ENCODE data around the gene KDM4B. TPM values are rescaled to one million over a fixed set of nuclear protein-coding genes. Genes with fewer than 3 reads are reported as not detected.

Gene KDM4B
- total RNA-seq, 1 experiment from 2014 or later: 16.4 TPM

DNA sequence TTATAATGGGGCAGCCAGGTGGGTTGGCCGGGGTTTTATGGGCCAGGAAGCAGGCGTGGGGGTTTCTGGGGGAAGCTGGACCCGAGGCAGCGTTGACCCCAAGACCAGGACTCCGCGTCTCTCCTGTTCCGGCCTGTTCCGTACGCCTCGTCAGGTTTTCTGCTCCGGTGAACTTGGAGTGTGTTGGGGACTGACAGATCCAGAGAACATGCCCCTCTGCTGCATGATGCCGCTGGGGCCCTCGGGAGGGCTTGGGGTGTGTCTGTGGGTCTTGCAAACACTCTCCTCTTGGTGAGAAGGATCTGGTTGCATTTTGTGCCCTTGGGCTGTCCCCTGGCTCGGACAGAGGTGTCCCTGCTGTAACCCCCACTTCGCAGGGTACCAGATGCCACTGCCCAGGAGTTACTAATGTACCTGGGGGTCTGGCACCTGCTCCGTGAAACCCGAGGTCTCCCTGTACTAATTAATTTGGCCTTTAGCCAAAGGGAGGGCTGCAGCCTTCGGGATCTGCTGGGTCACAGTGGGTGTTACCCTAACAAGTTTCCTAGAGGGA is 15.6 kb downstream of the KDM4B start:
- no peak for DNase-seq (ENCODE audit: low spot score)

DNA sequence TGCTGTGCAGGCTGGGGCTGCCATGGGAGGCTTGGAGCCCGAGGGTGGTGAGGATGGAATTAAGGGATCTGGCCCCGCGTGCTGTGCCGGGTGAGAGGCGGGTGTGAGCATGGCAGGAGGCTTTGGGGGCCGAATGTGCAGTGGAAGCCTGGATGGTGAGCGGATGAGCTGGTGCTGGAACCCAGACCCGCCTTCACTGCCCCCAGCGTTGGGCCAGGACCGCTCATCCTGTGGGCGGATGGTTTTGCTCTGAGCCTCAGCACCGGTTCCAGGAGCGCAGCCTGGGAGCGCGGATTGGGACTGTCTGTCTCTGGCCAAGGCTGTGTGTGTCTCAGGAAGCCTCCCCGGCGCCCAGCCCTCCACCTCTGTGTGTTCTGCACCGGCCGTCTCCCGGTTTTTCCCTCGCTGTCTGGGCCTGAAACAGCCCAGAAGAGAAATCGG is 16.7 kb downstream of the KDM4B start:
- DNase-seq (ENCODE audit: low spot score): no peak

DNA sequence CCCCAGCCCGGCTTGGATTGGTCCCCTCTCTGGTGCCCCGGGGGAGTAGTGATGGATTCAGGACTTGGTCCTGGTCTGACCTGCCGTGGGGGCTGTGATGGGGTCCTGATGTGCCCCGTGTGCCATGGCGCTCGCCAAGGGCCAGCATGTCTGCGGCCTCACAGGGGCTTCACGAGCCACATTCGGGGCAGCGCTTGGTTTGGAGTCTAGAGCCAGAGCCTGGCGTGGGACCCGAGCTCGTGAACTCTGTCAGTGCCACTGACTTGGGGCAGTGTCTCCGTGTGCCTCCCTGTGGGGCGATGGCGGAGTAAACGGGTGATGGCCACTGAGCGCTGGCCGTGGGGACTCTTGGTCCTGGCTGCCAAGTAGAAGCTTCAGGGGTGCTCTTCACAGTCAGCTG is 17.1 kb downstream of the KDM4B start:
- no peak for DNase-seq (ENCODE audit: low spot score)

DNA sequence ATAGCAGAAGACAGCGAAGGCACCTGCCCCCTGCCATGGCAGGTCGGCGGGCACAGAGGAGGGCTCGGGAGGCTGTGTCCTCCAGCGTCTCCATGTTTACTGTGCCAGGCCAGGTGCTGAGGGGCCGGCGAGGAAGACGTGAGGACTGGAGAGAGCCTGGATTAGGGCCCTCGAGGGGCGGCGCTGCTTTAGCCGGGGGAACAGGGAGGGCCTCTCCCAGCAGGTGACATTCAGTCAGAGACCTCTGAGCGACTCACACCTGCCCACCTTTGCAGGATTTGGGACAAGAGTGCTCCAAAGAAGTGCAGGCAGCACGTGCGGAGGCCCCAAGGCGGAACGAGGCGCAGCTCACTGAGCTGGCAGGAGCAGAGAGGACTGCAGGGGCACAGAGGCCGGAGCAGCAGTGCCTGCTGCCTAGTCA is 17.6 kb downstream of the KDM4B start:
- no peak for DNase-seq (ENCODE audit: low spot score)

DNA sequence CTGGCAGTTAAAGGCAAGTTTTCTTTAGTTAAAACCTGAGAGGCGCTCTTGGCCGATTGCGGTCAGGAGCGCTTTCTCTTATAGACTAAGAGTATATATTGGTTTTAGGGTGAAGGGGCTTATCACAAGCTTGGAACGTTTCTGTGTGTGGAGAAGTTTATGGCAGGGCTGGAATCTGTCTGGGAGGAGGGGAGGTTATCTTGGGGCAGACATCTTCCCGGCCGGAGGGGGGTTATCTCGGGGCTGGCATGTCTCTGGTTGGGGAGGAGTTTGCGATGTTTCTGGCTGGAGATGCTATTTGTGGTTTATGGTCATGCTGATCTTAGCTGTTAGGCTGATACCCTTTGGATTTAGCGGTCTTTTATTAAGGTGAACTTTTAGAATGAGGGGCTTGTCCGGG is 18.3 kb downstream of the KDM4B start:
- peak; percentile 54 for DNase-seq (ENCODE audit: low spot score)

DNA sequence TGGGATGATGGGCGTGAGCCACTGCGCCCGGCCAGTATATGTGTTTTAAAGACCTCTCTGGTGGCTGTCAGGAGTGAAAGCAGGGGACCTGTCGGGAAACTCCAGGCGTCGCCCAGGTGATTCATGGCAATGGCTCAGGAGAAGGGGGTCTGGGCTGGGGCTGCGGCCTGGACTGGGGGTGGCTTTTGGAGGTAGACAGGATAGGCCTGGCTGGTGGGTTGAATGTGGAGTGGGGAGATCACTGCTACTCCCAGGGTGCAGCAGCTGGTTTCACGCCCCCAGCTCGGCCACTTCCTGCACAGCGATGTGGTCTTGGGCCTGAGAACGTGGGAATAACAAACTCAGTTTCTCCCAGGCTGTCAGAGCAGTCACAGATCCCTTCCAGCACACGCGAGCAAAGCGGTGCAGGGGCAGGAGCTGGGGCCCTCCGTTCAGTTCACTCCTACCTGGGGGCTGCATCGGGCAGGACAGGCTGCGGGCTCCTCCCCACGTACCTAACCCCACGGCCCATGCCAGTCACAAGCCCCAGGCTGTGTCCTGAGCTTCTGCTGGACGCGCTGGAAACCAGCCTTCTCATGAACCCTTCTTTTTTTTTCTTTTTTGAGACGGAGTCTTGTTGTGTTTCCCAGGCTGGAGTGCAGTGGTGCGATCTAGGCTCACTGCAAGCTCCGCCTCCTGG is 18.9 kb downstream of the KDM4B start:
- DNase-seq (ENCODE audit: low spot score): no peak

DNA sequence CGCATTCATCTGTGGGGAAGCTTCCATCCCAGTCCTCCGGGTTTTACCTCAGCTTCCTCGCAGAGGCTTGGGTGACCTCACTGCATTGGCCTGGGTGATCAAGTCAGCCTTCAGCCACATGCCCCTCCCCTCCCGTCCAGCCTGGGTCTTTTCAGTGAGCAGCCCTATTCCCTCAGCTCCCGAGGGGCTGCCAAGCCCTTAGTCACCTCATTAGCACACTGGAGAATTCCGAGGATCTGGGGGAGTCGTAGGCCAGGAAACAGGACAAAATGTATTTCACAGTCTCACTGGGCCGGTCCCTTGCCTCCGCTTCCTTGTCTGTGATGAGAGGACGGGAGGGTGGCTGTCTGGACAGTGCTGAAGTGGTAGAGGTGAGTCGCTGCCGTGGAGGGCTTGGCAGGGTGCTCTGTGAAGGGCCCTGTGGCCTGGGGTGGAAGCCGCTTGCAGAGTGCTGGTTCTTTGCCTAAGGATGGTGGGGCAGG is 19.9 kb downstream of the KDM4B start:
- DNase-seq (ENCODE audit: low spot score): peak; percentile 79

DNA sequence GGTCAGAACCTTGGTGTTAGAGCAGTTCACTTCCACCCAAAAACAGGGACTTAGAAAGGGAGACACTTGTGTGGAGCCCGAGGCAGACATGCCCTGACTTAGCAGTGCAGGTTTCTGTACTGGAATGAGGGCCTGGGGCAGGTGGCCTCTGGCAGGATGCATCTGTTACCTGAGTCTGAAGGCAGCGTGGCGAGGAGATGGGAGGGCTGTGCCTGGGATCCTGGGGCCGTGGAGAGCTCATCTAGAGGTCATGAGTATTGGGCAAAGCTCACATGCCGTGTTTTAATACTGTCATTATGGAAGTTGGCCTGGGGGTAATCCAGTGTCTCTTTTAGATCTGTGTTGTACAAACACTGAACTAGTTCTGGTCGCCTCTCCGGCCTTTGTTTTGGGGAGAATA is 21.4 kb downstream of the KDM4B start:
- no peak for DNase-seq (ENCODE audit: low spot score)

DNA sequence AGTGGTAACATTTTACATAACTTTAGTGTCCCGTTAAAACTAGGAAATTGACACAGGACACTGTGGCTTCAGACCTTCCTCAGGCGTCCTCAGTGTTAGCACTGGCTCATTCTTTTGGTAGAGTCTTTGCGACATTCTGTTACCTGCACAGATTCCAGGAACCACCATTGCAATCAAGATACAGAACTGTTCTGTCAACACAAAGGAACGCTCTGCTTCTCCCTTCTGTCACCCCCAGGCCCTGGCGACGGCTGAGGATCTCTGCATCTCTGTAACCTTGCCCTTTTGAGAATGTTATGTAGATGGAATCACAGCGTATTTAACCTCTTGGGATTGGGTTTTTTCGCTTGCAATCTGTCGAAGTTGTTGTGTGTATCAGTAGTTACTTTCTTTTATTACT is 22.6 kb downstream of the KDM4B start:
- DNase-seq (ENCODE audit: low spot score): no peak

DNA sequence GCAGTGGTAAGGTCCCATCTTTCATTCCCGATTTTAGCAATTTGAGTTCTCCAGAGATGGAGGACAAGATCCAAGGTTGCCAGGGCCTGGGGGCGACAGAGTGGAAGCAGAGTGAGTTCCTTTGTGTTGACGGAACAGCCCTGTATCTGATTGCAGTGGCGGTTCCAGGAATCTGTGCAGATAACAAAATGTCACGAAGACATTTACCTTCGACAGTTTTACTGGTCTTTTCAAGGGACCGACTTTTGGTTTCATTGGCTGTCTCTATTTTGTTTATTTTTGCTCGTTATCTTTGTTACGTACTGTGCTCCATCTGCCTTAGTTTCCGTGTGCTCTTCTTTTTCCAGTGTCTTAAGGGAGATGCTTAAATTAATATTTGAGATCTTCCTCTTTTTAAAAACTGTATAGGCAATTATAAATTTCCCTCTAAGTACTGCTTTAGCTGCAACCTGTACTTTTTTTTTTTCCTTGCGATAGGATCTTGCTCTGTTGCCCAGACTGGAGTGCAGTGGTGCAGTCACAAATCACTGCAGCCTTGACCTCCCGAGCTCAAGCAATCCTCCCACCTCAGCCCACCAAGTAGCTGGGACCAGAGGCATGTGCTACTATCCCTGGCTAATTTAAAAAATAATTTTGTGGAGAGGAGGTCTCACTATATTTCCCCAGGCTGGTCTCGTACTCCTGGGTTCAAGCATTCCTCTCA is 23.2 kb downstream of the KDM4B start:
- DNase-seq (ENCODE audit: low spot score): no peak

DNA sequence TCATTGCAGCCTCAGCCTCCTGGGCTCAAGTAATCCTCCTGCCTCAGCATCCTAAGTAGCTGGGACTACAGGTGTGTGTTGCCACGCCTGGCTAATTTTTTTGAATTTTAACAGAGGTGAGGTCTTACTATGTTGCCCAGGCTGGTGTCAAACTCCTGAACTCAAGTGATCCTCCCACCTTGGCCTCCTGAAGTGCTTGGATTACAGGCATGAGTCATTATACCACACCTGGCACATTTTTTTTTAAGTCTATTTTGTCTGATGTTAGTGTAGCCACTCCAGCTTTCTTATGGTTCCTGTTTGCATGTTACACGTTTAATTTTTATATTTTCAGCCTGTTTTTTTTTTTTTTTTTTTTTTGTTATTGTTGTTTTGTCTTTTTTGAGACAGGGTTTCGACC is 24.8 kb downstream of the KDM4B start:
- DNase-seq (ENCODE audit: low spot score): no peak

DNA sequence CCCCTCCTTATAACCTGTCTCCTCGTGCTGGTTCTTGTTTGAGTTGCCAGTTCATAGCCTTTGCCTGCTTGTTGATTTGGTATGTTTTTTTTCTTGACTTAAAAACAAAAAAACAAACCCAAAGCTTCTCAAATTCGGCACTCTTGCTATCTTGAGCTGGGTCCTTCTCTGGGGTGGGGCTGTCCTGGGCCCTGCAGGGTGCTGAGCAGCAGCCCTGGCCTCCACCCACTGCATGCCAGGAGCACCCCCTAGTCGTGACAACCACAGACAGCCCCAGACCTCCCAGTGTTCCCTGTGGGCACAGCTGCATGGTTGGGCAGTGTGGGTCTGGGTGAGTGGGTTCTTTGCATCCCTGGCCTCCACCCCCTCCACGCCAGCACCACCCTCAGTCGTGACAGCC is 27.8 kb downstream of the KDM4B start:
- DNase-seq (ENCODE audit: low spot score): no peak

DNA sequence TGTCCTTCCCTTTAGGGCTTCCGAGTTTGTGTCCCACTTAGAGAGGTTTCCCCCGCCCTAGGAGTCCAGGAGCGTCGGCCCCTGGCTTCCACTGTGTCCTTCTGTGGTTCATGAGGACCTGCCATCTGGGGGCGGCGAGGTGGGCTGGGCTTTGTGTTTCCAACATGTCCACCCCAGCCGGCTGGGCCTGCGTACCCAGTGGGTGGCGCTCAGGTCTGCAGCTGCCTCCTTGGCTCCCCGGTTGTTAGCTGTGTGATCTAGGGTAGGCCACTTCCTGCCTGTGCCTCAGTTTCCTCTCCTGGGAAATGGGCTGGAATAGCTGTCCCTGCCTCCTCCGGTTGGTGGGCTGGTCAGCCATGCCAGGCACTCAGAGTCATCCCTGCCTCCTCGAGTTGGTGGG is 28.4 kb downstream of the KDM4B start:
- DNase-seq (ENCODE audit: low spot score): no peak

DNA sequence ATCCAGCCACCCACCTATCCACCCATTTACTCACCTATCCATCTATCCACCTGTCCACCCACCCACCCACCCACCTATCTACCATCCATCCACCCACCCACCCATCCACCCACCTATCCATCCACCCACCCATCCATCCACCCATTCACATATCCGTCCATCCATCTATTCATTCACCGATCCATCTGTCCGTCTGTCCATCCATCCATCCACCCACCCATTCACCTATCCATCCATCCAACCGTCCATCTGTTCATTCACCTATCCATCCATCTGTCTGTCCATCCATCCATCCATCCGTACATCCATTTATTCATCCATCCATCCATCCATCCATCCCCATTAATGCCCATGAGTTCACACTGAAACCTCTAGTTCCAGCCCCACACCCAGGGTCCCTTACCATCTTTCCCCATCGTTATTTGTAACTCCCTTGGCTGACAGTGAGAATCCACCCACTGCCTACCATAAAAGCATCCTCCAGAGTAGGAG is 31.3 kb downstream of the KDM4B start:
- no peak for DNase-seq (ENCODE audit: low spot score)

DNA sequence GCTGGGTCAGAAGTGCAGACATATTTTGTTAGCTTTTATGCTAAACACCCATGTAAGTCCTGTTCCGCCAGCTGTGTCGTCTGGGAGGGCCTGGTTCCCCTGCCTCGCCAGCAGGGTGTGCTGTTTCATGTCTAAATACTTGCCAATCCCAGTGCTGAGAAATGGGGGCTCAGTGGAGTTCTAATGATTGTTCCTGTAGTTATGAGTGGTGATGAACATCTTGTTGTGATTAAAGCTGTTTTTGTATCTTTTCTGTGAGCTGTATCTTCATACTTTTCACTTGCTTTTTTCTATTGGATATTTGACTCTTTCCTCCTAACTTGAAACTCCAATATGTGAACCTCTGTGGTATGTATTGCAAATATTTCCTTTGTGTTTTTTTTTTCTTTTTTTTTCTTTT is 32.7 kb downstream of the KDM4B start:
- DNase-seq (ENCODE audit: low spot score): peak; percentile 65

DNA sequence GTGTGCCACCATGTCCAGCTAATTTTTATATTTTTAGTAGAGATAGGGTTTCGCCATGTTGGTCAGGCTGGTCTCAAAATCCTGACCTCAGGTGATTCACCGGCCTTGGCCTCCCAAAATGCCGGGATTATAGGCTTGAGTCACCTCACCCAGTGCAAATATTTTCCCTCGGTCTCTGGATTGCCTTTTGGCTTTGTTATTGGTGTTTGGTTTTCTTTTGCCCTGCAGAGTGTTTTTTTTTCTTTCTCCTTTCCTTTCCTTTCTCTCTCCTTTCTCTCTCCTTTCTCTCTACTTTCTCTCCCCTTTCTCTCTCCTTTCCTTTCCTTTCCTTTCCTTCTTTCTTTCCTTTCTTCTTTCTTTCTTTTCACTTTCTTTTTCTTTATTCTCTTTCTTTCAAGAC is 33.2 kb downstream of the KDM4B start:
- peak; percentile 74 for DNase-seq (ENCODE audit: low spot score)

DNA sequence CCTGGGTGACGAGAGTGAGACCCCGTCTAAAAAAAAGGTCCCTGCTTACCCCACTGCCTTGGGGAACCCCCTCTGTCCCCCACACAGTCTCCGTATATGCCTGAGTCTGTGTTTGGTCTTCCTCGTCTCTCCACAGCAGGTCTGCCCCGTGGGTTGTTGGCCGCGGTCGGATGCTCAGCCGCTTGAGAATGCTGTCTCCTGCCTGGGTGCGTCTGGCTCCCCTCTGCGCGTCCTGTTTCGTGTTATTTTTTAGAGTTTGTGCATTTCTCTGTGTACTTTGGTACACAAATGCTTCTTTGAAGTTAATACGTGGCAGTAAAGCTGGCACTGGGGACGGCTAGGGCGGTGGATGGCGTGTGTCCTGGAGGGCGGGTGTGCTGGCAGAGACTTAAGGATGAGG is 34.9 kb downstream of the KDM4B start:
- DNase-seq (ENCODE audit: low spot score): no peak

DNA sequence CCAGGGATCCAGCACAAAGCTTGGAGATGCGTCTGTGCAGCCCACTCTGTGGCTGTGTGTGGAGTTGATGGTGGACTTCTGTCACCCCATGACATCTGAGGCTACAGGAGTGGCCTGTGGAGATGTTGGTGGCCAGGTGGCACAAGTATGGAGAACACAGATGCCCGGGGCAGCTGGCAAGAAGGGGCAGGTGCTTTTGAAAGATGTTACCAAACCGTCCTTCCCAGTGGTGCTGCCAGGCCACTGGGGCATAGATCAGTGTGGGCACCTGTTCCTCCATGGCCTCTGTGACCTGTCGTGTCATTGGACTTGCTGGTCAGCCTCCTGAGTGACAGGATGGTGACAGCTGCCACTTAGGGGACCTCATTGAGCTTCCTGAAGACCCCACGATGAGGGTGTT is 36.2 kb downstream of the KDM4B start:
- DNase-seq (ENCODE audit: low spot score): no peak

DNA sequence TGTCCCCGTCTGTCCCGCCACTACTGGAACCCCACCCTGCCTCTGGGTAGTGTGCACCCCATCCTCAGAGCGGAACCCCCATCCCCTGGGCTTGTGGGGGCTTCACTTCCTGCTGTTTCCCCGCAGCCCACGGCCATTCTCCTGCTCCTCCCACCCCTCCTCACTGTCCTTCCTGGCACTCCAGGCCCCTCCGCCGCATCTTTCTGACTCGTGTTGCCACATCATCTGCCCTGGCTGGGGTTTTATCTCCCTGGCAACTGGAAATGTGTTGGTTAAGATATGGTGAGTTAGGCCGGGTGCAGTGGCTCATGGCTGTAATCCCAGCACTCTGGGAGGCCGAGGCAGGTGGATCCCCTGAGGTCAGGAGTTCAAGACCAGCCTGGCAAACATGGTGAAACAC is 37.3 kb downstream of the KDM4B start:
- no peak for DNase-seq (ENCODE audit: low spot score)

DNA sequence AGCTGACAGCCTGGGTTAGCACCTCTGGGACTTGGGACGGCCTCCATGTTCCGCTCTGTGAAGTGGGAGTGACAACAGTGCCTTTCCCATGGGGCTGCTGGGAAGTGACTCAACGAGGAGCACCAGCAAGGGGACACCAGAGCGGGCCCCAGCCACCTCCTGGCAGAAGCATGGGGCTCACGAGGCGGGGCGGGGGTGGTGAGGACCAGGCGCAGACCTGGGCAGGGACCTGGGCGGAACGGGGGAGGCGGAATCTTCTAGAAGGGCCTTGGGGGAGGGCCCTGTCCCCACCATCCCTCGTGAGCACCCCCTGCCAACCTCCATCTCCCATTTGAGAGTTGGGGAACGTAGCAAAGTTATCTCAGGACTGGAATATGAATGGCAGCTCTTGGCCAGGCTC is 37.9 kb downstream of the KDM4B start:
- DNase-seq (ENCODE audit: low spot score): no peak

DNA sequence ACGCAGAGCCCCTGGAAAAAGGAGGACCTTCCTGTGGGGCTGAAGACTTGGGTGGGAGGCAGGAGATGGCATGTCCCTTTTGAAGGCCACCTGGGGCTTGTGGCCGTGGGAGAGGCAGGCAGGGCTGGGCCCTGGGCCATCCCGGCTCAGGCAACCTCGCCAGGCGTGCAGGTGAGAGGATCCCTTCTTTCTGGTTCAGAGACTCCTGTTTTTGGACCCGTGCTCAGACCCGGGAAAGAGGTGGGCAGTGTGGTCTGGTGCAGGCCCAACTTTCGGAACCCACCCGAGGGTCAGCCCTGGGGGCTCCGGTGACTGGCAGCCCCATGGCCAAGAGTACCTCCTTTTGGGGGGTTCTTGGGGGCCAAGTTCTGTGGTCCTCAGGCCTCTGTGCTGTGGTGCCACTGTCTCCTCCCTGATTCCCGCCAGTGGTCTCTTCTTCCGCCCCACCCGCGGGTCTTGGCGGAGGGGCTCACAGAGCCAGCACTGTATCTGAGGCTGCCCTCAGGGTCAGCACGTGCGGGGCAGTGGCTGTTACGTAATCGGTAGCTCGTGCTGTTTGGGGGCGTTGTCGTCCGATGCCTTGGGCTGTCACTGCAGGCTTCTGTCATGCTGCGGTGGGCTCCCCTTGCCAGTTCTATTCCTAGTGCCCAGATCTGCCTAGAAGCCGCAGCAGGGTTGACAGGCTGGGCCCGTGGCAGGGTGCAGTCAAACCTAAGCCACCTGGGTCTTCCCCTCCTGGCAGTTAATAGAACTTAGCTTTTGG is 42.7 kb downstream of the KDM4B start:
- no peak for DNase-seq (ENCODE audit: low spot score)
